Measurements from ENCODE around the gene ZNF598. TPM values are rescaled to one million over a fixed set of nuclear protein-coding genes. Genes with fewer than 3 reads are reported as not detected.
A peak's percentile ranks its signal among the peaks of the same experiment; 100 is the strongest.

The ZNF598 gene
- polyA plus RNA-seq, 2 of the 4 experiments (the other 2 are of a cell fraction) = 17.7 to 33.8 TPM

GRCh38 chr16:1982991-1983543, 26.6 kb downstream of the ZNF598 start:
- ATAC-seq (no peak), FAIRE-seq (no peak)
- POLR2A ChIA-PET = interaction anchor here (1.5 to 5.4 kb wide), 2 partner anchors 11 to 18 kb away, joined by 6 to 50 read pairs; partner anchors contain the start of genes RPS2 and TBL3

GRCh38 chr16:1982013-1982433, 27.6 kb downstream of the ZNF598 start:
- Histone ChIP-seq H3K9me3 (no peaks in the 10 kb centered on the region), H3K4me2 (no peak overlapping the region), H3K4me3 (no peak overlapping the region), H3K27ac (peak overlapping the region in 1 of 2 experiments; percentile 13; a peak in 1 of 6 replicates), H3K4me1 (peaks cover 26% of the 10 kb centered on the region)
- WGBS (ENCODE audit: missing lambda C conversion rate) = 47% methylated on average over 5 of the region's 5 CpGs
- DNase-seq (ENCODE audit: low read depth in 1 of 2, low spot score in 1 of 2) (no peak), ATAC-seq (no peak), FAIRE-seq (no peak)
- CTCF ChIA-PET = interaction anchor here (1.1 to 19.7 kb wide), 5 partner anchors 10 to 156 kb away, joined by 3 to 196 read pairs (median 3); partner anchors contain the start of genes TBL3 and ZNF598
- POLR2A ChIA-PET = interaction anchor here (1.1 to 5.4 kb wide), 3 partner anchors 10 to 17 kb away, joined by 3 to 50 read pairs (median 13); partner anchors contain the start of genes RPS2 and TBL3
- TF ChIP-seq FOXS1 (CRISPR knock-in tag; IDR thresholded peaks at IDR 0.05) (no peak), ELK1 (IDR thresholded peaks at IDR 0.05; ENCODE audit: low read depth, low read length) (no peak), CBX2 (IDR thresholded peaks at IDR 0.05; ENCODE audit: borderline replicate concordance, low read depth) (no peak), NR3C1 (IDR thresholded peaks at IDR 0.05) (no peak), JUN (IDR thresholded peaks at IDR 0.05) (no peak), TP53 (CRISPR knock-in tag; IDR thresholded peaks at IDR 0.05) (no peak), CEBPB (IDR thresholded peaks at IDR 0.05) (no peak), RARB (CRISPR knock-in tag; IDR thresholded peaks at IDR 0.05) (no peak), HEYL (CRISPR knock-in tag; IDR thresholded peaks at IDR 0.05) (no peak), CTCF (IDR thresholded peaks at IDR 0.05) (no peak), MYC (IDR thresholded peaks at IDR 0.05; ENCODE audit: borderline replicate concordance, low read length) (no peak)

More at GRCh38 chr16:1982991-1983543, 26.6 kb downstream of the ZNF598 start:
- Histone ChIP-seq H3K4me2 (peak overlapping the region; percentile 86), H3K27ac (peak overlapping the region; percentile 86 to 94), H3K9me3 (no peaks in the 10 kb centered on the region), H3K4me3 (peak overlapping the region; percentile 67), H3K4me1 (peaks cover 30% of the 10 kb centered on the region)
- WGBS (ENCODE audit: missing lambda C conversion rate) = 40% methylated on average over 19 of the region's 19 CpGs
- CTCF ChIA-PET = interaction anchor here (0.7 to 19.7 kb wide), 7 partner anchors 13 to 157 kb away, joined by 3 to 196 read pairs (median 4); partner anchors contain the start of gene ZNF598
- no peak for DNase-seq (ENCODE audit: low read depth in 1 of 2, low spot score in 1 of 2)
- peak; percentile 91 for TF ChIP-seq ZFP36 (IDR thresholded peaks at IDR 0.05; ENCODE audit: borderline replicate concordance, partially characterized antibody)
- TF ChIP-seq ATOH8 (CRISPR knock-in tag; IDR thresholded peaks at IDR 0.05; ENCODE audit: low read depth) = no peak
- 0 out of 2 replicates have a peak, but pooled peaks have one; percentile 15 for TF ChIP-seq POLR2A (IDR thresholded peaks at IDR 0.05; ENCODE audit: low read length)

GRCh38 chr16:1981398-1981836, 28.2 kb downstream of the ZNF598 start, which contains the start of gene NOXO1:
NOXO1 (minus strand) TSS chr16:1981469; CDS start chr16:1981179, 290 bp downstream.
- TF ChIP-seq PBX3 (IDR thresholded peaks at IDR 0.05) (0 out of 2 replicates have a peak, but pooled peaks have one; percentile 43), RNF2 (IDR thresholded peaks at IDR 0.05; ENCODE audit: borderline replicate concordance, low read depth) (no peak)
- no peak for FAIRE-seq
- Histone ChIP-seq H3K4me3 (no peak within 1 kb of the TSS), H3K9me3 (no peaks in the 10 kb centered on the region), H3K4me2 (no peak within 1 kb of the TSS), H3K27ac (peak within 1 kb of the TSS in 1 of 2 experiments; percentile 13; a peak in 1 of 6 replicates), H3K4me1 (peaks cover 26% of the 10 kb centered on the region)
- 80% methylated on average over 6 of the region's 6 CpGs for WGBS (ENCODE audit: missing lambda C conversion rate)
- ATAC-seq = no peak
- POLR2A ChIA-PET = interaction anchor here (1.1 to 5.4 kb wide), 3 partner anchors 10 to 16 kb away, joined by 3 to 50 read pairs (median 13); partner anchors contain the start of genes RPS2 and TBL3
- CTCF ChIA-PET = interaction anchor here (1.3 to 19.7 kb wide), 2 partner anchors 9 to 23 kb away, joined by 3 to 196 read pairs; partner anchors contain the start of genes TBL3 and ZNF598
- no peak for DNase-seq (ENCODE audit: low read depth in 1 of 2, low spot score in 1 of 2)
